Liver (tissue), 3 donors: ENCODE measurements around the gene KDM2A.

Source experiments
- HNF4G ChIP-seq: IDR thresholded peaks from 2 replicates; pipeline ENCODE4 v1.6.1; 2016; ENCODE audit warnings: antibody characterized with exemption
- NR2F2 ChIP-seq: IDR thresholded peaks from 2 replicates; pipeline ENCODE4 v1.6.1; 2016; ENCODE audit warnings: antibody characterized with exemption
- RXRA ChIP-seq, 2 donors: IDR thresholded peaks; 2 replicates each; pipeline ENCODE4 v1.6.1; 2017 to 2018; ENCODE audit warnings: antibody characterized with exemption in 2 of 2, mild to moderate bottlenecking in 1 of 2
- TF ChIP-seq, protein P1 (sequence below): fragments of 150-350 bp; IDR thresholded peaks from 2 replicates; pipeline ENCODE4 v1.5.1; 2017; ENCODE audit warnings: improper control_type of control experiment, low read depth, low read length; ENCODE audit not compliant: missing input control
- TF ChIP-seq, protein P2 (sequence below): IDR thresholded peaks from 2 replicates; pipeline ENCODE4 v1.6.1; 2016; ENCODE audit warnings: antibody characterized with exemption
- TF ChIP-seq, protein P3 (sequence below): IDR thresholded peaks from 2 replicates; pipeline ENCODE4 v1.6.1; 2016; ENCODE audit warnings: antibody characterized with exemption, mild to moderate bottlenecking
- donor health status: healthy.
- donor health status: healthy.

DNA sequence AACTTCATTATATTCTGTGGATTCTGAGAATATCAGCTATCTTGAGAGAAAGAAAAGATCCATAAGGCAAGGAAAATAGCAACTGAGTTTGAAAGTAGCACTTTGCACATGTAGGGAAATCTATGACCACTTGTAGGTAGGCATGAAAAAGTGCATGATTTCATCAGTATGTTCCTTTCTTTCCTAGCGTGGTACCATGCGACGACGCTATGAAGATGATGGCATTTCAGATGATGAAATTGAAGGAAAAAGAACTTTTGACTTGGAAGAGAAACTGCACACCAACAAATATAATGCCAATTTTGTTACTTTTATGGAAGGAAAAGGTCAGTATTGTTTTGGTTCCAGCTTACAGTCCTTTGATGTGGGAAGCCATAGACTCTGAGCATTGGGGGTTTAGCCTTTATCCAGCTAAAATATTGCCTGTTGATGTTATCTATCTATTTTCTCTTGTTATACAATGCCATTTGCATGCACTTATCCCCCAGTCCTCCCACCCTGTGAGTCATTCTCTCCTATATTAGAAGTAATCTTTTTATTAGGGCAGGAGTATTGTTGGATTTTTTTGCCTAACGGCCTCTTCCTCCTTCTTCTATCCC, 60.9 kb downstream of the KDM2A start:
- TF ChIP-seq, protein P1, sequence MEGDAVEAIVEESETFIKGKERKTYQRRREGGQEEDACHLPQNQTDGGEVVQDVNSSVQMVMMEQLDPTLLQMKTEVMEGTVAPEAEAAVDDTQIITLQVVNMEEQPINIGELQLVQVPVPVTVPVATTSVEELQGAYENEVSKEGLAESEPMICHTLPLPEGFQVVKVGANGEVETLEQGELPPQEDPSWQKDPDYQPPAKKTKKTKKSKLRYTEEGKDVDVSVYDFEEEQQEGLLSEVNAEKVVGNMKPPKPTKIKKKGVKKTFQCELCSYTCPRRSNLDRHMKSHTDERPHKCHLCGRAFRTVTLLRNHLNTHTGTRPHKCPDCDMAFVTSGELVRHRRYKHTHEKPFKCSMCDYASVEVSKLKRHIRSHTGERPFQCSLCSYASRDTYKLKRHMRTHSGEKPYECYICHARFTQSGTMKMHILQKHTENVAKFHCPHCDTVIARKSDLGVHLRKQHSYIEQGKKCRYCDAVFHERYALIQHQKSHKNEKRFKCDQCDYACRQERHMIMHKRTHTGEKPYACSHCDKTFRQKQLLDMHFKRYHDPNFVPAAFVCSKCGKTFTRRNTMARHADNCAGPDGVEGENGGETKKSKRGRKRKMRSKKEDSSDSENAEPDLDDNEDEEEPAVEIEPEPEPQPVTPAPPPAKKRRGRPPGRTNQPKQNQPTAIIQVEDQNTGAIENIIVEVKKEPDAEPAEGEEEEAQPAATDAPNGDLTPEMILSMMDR = no peak
- TF ChIP-seq HNF4G = no peak
- no peak for TF ChIP-seq NR2F2
- TF ChIP-seq, protein P2, sequence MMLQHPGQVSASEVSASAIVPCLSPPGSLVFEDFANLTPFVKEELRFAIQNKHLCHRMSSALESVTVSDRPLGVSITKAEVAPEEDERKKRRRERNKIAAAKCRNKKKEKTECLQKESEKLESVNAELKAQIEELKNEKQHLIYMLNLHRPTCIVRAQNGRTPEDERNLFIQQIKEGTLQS = no peak
- TF ChIP-seq, protein P3, sequence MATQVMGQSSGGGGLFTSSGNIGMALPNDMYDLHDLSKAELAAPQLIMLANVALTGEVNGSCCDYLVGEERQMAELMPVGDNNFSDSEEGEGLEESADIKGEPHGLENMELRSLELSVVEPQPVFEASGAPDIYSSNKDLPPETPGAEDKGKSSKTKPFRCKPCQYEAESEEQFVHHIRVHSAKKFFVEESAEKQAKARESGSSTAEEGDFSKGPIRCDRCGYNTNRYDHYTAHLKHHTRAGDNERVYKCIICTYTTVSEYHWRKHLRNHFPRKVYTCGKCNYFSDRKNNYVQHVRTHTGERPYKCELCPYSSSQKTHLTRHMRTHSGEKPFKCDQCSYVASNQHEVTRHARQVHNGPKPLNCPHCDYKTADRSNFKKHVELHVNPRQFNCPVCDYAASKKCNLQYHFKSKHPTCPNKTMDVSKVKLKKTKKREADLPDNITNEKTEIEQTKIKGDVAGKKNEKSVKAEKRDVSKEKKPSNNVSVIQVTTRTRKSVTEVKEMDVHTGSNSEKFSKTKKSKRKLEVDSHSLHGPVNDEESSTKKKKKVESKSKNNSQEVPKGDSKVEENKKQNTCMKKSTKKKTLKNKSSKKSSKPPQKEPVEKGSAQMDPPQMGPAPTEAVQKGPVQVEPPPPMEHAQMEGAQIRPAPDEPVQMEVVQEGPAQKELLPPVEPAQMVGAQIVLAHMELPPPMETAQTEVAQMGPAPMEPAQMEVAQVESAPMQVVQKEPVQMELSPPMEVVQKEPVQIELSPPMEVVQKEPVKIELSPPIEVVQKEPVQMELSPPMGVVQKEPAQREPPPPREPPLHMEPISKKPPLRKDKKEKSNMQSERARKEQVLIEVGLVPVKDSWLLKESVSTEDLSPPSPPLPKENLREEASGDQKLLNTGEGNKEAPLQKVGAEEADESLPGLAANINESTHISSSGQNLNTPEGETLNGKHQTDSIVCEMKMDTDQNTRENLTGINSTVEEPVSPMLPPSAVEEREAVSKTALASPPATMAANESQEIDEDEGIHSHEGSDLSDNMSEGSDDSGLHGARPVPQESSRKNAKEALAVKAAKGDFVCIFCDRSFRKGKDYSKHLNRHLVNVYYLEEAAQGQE = no peak
- no peak for TF ChIP-seq RXRA (IDR thresholded peaks at IDR 0.05)
